HG03439 (cell line): ENCODE measurements around the gene TCEANC.
"Not testable (repeated sequence)": the region's sequence is repeated elsewhere in the genome, so short reads cannot be mapped to it uniquely, and the experiment has no call there.

Experiments
- ATAC-seq: cut with Tn5 transposase; IDR thresholded peaks from one replicate; pipeline ENCODE4 v1.9.1; 2021; ENCODE audit warnings: mild to moderate bottlenecking, moderate library complexity; ENCODE audit not compliant: unreplicated experiment

The TCEANC gene

GRCh38 chrX:13654116-13654515 is 1.2 kb downstream of the TCEANC start:
- no peak for ATAC-seq

- ATAC-seq, result no peak
Measured at GRCh38 chrX:13655674-13656073, 2.7 kb downstream of the TCEANC start.

- peak; percentile 56 for ATAC-seq
Measured at GRCh38 chrX:13658602-13659001, 5.7 kb downstream of the TCEANC start.

- ATAC-seq, result peak; percentile 12
Measured at GRCh38 chrX:13659063-13659462, 6.1 kb downstream of the TCEANC start.

- ATAC-seq, result no peak
Measured at GRCh38 chrX:13661735-13662288, 8.9 kb downstream of the TCEANC start.

GRCh38 chrX:13662355-13662791 is 9.4 kb downstream of the TCEANC start:
- no peak for ATAC-seq

- no peak for ATAC-seq
Measured at GRCh38 chrX:13664020-13664419, 11.1 kb downstream of the TCEANC start.

- no peak for ATAC-seq
Measured at GRCh38 chrX:13666836-13667235, 13.9 kb downstream of the TCEANC start.

GRCh38 chrX:13667919-13668318 is 15.0 kb downstream of the TCEANC start:
- ATAC-seq, result no peak

- peak; percentile 64 for ATAC-seq
Measured at GRCh38 chrX:13669246-13669737, 16.4 kb downstream of the TCEANC start.

GRCh38 chrX:13669755-13670154 is 16.8 kb downstream of the TCEANC start:
- ATAC-seq, result not testable (repeated sequence)

- ATAC-seq, result no peak
Measured at GRCh38 chrX:13670197-13670596, 17.3 kb downstream of the TCEANC start.

- ATAC-seq, result no peak
Measured at GRCh38 chrX:13673016-13673415, 20.1 kb downstream of the TCEANC start.

- no peak for ATAC-seq
Measured at GRCh38 chrX:13676885-13677284, 23.9 kb downstream of the TCEANC start.

GRCh38 chrX:13679700-13680099 is 26.8 kb downstream of the TCEANC start:
- ATAC-seq, result not testable (repeated sequence)

- no peak for ATAC-seq
Measured at GRCh38 chrX:13681595-13681994, 28.7 kb downstream of the TCEANC start.

- no peak for ATAC-seq
Measured at GRCh38 chrX:13684361-13684760, 31.4 kb downstream of the TCEANC start.

- no peak for ATAC-seq
Measured at GRCh38 chrX:13685126-13685763, 32.3 kb downstream of the TCEANC start.

- no peak for ATAC-seq
Measured at GRCh38 chrX:13687203-13687602, 34.3 kb downstream of the TCEANC start.

- ATAC-seq, result no peak
Measured at GRCh38 chrX:13688384-13688957, 35.5 kb downstream of the TCEANC start.

- peak; percentile 81 for ATAC-seq
Measured at GRCh38 chrX:13688958-13689740, 36.2 kb downstream of the TCEANC start, which contains the start of gene RAB9A. TSS of gene RAB9A (plus strand) at chrX:13689128. CDS start at chrX:13708747, 19,619 bp downstream.
